Right lobe of liver (tissue), 4 donors: ENCODE measurements around the gene MYO1B.

ENCODE experiments used
- POLR2A ChIP-seq: fragments of 450-650 bp; IDR thresholded peaks from one replicate; pipeline ENCODE4 v1.6.1; 2017; ENCODE audit warnings: antibody characterized with exemption, mild to moderate bottlenecking
- TF ChIP-seq, protein P1 (sequence below), 4 donors: fragments of 200-600 bp in 3 of 4; fragments of 450-650 bp in 1 of 4; IDR thresholded peaks; one replicate each; pipeline versions ENCODE4 v1.5.1 to v1.8.0; 2016 to 2022; ENCODE audit warnings: antibody characterized with exemption in 4 of 4, mild to moderate bottlenecking in 2 of 4
- donor health status: DM: no; HTN: no; CAD: no.
- donor health status: DM: no; HTN: no; CAD: no.
- donor health status: DM: no; HTN: yes; CAD: no.

DNA sequence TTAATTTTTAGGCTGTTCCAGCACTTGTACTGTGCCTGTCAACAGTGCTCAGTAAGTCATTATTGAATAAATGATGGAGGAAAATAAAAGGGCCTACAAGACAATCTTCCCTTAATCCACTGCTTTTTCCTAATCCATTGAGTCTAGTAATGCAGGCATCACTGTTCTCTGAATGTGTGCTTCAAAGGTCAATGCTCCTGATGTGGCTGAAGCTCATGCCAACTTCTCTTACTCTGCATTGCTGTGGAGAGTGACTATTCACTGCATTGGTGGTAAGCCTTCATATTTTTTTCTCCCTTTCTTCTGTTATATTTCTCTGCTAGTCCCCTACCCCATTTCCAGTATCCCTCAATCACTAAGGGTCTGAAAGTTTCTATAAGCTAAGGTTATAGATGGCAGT, 31.9 kb upstream of the MYO1B start:
- TF ChIP-seq, protein P1, sequence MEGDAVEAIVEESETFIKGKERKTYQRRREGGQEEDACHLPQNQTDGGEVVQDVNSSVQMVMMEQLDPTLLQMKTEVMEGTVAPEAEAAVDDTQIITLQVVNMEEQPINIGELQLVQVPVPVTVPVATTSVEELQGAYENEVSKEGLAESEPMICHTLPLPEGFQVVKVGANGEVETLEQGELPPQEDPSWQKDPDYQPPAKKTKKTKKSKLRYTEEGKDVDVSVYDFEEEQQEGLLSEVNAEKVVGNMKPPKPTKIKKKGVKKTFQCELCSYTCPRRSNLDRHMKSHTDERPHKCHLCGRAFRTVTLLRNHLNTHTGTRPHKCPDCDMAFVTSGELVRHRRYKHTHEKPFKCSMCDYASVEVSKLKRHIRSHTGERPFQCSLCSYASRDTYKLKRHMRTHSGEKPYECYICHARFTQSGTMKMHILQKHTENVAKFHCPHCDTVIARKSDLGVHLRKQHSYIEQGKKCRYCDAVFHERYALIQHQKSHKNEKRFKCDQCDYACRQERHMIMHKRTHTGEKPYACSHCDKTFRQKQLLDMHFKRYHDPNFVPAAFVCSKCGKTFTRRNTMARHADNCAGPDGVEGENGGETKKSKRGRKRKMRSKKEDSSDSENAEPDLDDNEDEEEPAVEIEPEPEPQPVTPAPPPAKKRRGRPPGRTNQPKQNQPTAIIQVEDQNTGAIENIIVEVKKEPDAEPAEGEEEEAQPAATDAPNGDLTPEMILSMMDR (IDR thresholded peaks at IDR 0.05): no peak
- TF ChIP-seq POLR2A: no peak
